ENCODE data around the gene CCDC51.

The CCDC51 gene

GRCh38 chr3:48433472-48434118 lies 6.3 kb downstream of the CCDC51 start:
- DNase-seq (no peak), ATAC-seq (replicated peaks) (no peak)
- Mint-ChIP-seq H3K36me3 (peaks cover 19 to 42% of the 10 kb centered on the region in 2 donors), H3K27ac (no peak overlapping the region), H3K4me1 (peaks cover 15 to 24% of the 10 kb centered on the region in 2 donors), H3K27me3 (peaks cover 9% of the 10 kb centered on the region in 2 donors), H3K4me3 (no peak overlapping the region), H3K9me3 (no peaks in the 10 kb centered on the region)

GRCh38 chr3:48432411-48433371 lies 7.2 kb downstream of the CCDC51 start:
- ATAC-seq (replicated peaks) (no peak), DNase-seq (no peak)
- no peak overlapping the region for H3K27ac Mint-ChIP-seq
- peaks cover 18% of the 10 kb centered on the region in 2 donors for H3K27me3 Mint-ChIP-seq
- peaks cover 16 to 19% of the 10 kb centered on the region in 2 donors for H3K4me1 Mint-ChIP-seq
- peaks cover 19 to 33% of the 10 kb centered on the region in 2 donors for H3K36me3 Mint-ChIP-seq
- H3K4me3 Mint-ChIP-seq = no peak overlapping the region
- no peaks in the 10 kb centered on the region for H3K9me3 Mint-ChIP-seq

GRCh38 chr3:48431224-48432029 lies 8.5 kb downstream of the CCDC51 start:
- ATAC-seq (replicated peaks) = no peak
- peaks cover 17 to 31% of the 10 kb centered on the region in 2 donors for H3K36me3 Mint-ChIP-seq
- no peak overlapping the region for H3K27ac Mint-ChIP-seq
- no peak for DNase-seq
- H3K4me1 Mint-ChIP-seq = peaks cover 14 to 19% of the 10 kb centered on the region in 2 donors
- no peaks in the 10 kb centered on the region for H3K9me3 Mint-ChIP-seq
- H3K27me3 Mint-ChIP-seq = peaks cover 21 to 28% of the 10 kb centered on the region in 2 donors
- H3K4me3 Mint-ChIP-seq = peak overlapping the region in 1 of 2 donors; percentile 87

- H3K4me1 Mint-ChIP-seq = peaks cover 14 to 19% of the 10 kb centered on the region in 2 donors
- H3K27me3 Mint-ChIP-seq = peaks cover 21 to 28% of the 10 kb centered on the region in 2 donors
- peak overlapping the region; percentile 87 to 90 for H3K4me3 Mint-ChIP-seq
- peaks cover 17 to 31% of the 10 kb centered on the region in 2 donors for H3K36me3 Mint-ChIP-seq
- no peak for DNase-seq
- no peak for ATAC-seq (replicated peaks)
- H3K27ac Mint-ChIP-seq = no peak overlapping the region
- H3K9me3 Mint-ChIP-seq = no peaks in the 10 kb centered on the region
Observed at GRCh38 chr3:48430708-48431101, 9.2 kb downstream of the CCDC51 start.

- Mint-ChIP-seq H3K4me3 (peak within 1 kb of the TSS; percentile 87 to 90), H3K27ac (peak within 1 kb of the TSS; percentile 77), H3K27me3 (peaks cover 21 to 28% of the 10 kb centered on the region in 2 donors), H3K36me3 (peaks cover 17 to 31% of the 10 kb centered on the region in 2 donors), H3K9me3 (no peaks in the 10 kb centered on the region), H3K4me1 (peaks cover 14 to 19% of the 10 kb centered on the region in 2 donors)
- ATAC-seq (replicated peaks) (peak; percentile 10 to 18), DNase-seq (no peak)
Observed at GRCh38 chr3:48429960-48430707, 9.8 kb downstream of the CCDC51 start, which contains the start of gene PLXNB1. TSS of gene PLXNB1 (minus strand) at chr3:48430086. CDS start at chr3:48424611, 5,475 bp downstream.

- peaks cover 21 to 28% of the 10 kb centered on the region in 2 donors for H3K27me3 Mint-ChIP-seq
- ATAC-seq (replicated peaks) (peak; percentile 68 to 75), DNase-seq (peak; percentile 18)
- no peaks in the 10 kb centered on the region for H3K9me3 Mint-ChIP-seq
- H3K27ac Mint-ChIP-seq = peak overlapping the region; percentile 77
- peaks cover 14 to 27% of the 10 kb centered on the region in 2 donors for H3K36me3 Mint-ChIP-seq
- H3K4me3 Mint-ChIP-seq = peak overlapping the region; percentile 87 to 90
- H3K4me1 Mint-ChIP-seq = peaks cover 14 to 19% of the 10 kb centered on the region in 2 donors
Observed at GRCh38 chr3:48429317-48429959, 10.5 kb downstream of the CCDC51 start.

GRCh38 chr3:48428572-48429316 lies 11.2 kb downstream of the CCDC51 start:
- peaks cover 21 to 28% of the 10 kb centered on the region in 2 donors for H3K27me3 Mint-ChIP-seq
- peak; percentile 66 to 67 for ATAC-seq (replicated peaks)
- peaks cover 14 to 19% of the 10 kb centered on the region in 2 donors for H3K4me1 Mint-ChIP-seq
- no peak overlapping the region for H3K27ac Mint-ChIP-seq
- DNase-seq = no peak
- H3K36me3 Mint-ChIP-seq = peaks cover 10 to 24% of the 10 kb centered on the region in 2 donors
- peak overlapping the region; percentile 44 to 47 for H3K4me3 Mint-ChIP-seq
- no peaks in the 10 kb centered on the region for H3K9me3 Mint-ChIP-seq

- peaks cover 15 to 21% of the 10 kb centered on the region in 2 donors for H3K4me1 Mint-ChIP-seq
- DNase-seq (no peak), ATAC-seq (replicated peaks) (no peak)
- no peak overlapping the region for H3K27ac Mint-ChIP-seq
- peaks cover 21 to 28% of the 10 kb centered on the region in 2 donors for H3K27me3 Mint-ChIP-seq
- H3K4me3 Mint-ChIP-seq = peak overlapping the region; percentile 14 to 47
- H3K36me3 Mint-ChIP-seq = peaks cover 8 to 22% of the 10 kb centered on the region in 2 donors
- no peaks in the 10 kb centered on the region for H3K9me3 Mint-ChIP-seq
Observed at GRCh38 chr3:48428088-48428571, 11.8 kb downstream of the CCDC51 start.

- Mint-ChIP-seq H3K9me3 (no peaks in the 10 kb centered on the region), H3K27me3 (peaks cover 21 to 28% of the 10 kb centered on the region in 2 donors), H3K4me1 (peaks cover 17 to 26% of the 10 kb centered on the region in 2 donors), H3K27ac (no peak overlapping the region), H3K36me3 (peaks cover 8 to 19% of the 10 kb centered on the region in 2 donors), H3K4me3 (no peak overlapping the region)
- no peak for DNase-seq
- no peak for ATAC-seq (replicated peaks)
Observed at GRCh38 chr3:48427630-48427962, 12.3 kb downstream of the CCDC51 start.

GRCh38 chr3:48426944-48427629 lies 12.8 kb downstream of the CCDC51 start:
- Mint-ChIP-seq H3K9me3 (no peaks in the 10 kb centered on the region), H3K27me3 (peaks cover 21 to 28% of the 10 kb centered on the region in 2 donors), H3K27ac (no peak overlapping the region), H3K4me1 (peaks cover 17 to 26% of the 10 kb centered on the region in 2 donors), H3K4me3 (no peak overlapping the region), H3K36me3 (peaks cover 8 to 15% of the 10 kb centered on the region in 2 donors)
- ATAC-seq (replicated peaks) = no peak
- DNase-seq = no peak

GRCh38 chr3:48426401-48426909 lies 13.5 kb downstream of the CCDC51 start:
- Mint-ChIP-seq H3K36me3 (peaks cover 4 to 10% of the 10 kb centered on the region in 2 donors), H3K4me3 (no peak overlapping the region), H3K27ac (no peak overlapping the region), H3K27me3 (peaks cover 21 to 28% of the 10 kb centered on the region in 2 donors), H3K9me3 (no peaks in the 10 kb centered on the region), H3K4me1 (peaks cover 14 to 26% of the 10 kb centered on the region in 2 donors)
- DNase-seq (no peak), ATAC-seq (replicated peaks) (no peak)

All from stimulated activated naive B cell treated with anti-CD40 and anti-IgM and Interleukin-4, amounts not matched to agents 10 μg/mL and 1 μg/mL and 100 μg/mL, for 72 hours (primary cell).